ENCODE measurements around the gene WWOX. TPM values are rescaled to one million over a fixed set of nuclear protein-coding genes. Genes with fewer than 3 reads are reported as not detected.

WWOX gene
- total and polyA plus RNA-seq, 2 donors (not counting 3 experiments of a cell fraction or from before 2014, with no cell fraction given) = 6.2 to 12.5 TPM

DNA sequence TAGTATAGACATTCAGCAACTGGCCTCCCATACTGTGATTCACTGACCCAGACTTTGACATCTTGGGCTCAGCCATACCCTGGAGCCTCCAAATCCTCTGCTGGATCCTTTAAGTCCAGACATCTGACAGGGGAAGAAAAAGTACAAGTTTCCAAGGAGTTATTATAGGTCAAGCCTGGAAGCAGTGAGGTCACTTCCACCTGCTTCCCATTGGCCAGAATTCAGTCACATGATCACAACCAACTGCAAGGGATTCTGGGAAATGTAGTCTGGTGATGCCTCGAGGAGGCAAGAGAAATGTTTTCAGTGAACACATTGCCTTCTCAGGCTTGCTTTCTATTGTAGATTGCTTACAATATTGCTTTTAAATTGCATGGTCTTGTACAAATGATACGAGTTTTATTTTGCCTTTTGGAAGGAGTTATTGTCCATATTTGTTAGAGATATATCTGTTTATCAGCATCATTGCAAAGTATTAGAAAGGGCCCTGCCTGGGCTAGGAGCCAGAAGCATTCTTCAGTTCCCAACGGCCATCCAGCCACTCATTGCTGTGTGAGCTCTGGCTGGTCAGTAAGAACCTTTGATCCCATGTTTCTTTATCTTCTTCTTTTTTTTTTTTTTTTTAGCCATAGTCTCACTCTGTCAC lies 696.9 kb downstream of the WWOX start:
- ChIA-PET CTCF (no interaction called here), POLR2A (no interaction called here)
- TF ChIP-seq EZH2 (IDR thresholded peaks at IDR 0.05; ENCODE audit: borderline replicate concordance, low read depth, low read length, severe bottlenecking) (no peak), MYC (IDR thresholded peaks at IDR 0.05; ENCODE audit: low read depth, low read length) (no peak), JUN (IDR thresholded peaks at IDR 0.05; ENCODE audit: borderline replicate concordance, insufficient read depth, insufficient read length, low read depth) (no peak), POLR2AphosphoS5 (IDR thresholded peaks at IDR 0.05; ENCODE audit: insufficient read depth, low read depth, low read length) (no peak), GATA2 (IDR thresholded peaks at IDR 0.05; ENCODE audit: insufficient read depth, insufficient read length, low read depth, low read length) (no peak), POLR2A (IDR thresholded peaks at IDR 0.05; ENCODE audit: low read depth, low read length) (no peak), FOS (IDR thresholded peaks at IDR 0.05; ENCODE audit: borderline replicate concordance, insufficient read depth, low read length) (no peak)
- TF ChIP-seq, protein P1, sequence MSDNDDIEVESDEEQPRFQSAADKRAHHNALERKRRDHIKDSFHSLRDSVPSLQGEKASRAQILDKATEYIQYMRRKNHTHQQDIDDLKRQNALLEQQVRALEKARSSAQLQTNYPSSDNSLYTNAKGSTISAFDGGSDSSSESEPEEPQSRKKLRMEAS (IDR thresholded peaks at IDR 0.05; ENCODE audit: insufficient read depth, insufficient read length) = no peak
- TF ChIP-seq, protein P2, sequence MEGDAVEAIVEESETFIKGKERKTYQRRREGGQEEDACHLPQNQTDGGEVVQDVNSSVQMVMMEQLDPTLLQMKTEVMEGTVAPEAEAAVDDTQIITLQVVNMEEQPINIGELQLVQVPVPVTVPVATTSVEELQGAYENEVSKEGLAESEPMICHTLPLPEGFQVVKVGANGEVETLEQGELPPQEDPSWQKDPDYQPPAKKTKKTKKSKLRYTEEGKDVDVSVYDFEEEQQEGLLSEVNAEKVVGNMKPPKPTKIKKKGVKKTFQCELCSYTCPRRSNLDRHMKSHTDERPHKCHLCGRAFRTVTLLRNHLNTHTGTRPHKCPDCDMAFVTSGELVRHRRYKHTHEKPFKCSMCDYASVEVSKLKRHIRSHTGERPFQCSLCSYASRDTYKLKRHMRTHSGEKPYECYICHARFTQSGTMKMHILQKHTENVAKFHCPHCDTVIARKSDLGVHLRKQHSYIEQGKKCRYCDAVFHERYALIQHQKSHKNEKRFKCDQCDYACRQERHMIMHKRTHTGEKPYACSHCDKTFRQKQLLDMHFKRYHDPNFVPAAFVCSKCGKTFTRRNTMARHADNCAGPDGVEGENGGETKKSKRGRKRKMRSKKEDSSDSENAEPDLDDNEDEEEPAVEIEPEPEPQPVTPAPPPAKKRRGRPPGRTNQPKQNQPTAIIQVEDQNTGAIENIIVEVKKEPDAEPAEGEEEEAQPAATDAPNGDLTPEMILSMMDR (IDR thresholded peaks at IDR 0.05; ENCODE audit: extremely low read depth in 1 of 2, insufficient read depth in 1 of 2, low read depth in 1 of 2, low read length in 2 of 2) = no peak
- DNase-seq (ENCODE audit: low read depth, low spot score) (no peak), FAIRE-seq (no peak)
- intact Hi-C loops (cut with micrococcal nuclease) = no loop called here
- Histone ChIP-seq H3K9me1 (replicated peaks; ENCODE audit: control insufficient read depth, extremely low read depth, insufficient read depth, low read length) (no peaks in the 10 kb centered on the region), H2AFZ (ENCODE audit: low read depth, low read length) (no peak overlapping the region), H3K36me3 (ENCODE audit: control insufficient read depth in 2 of 2, extremely low read depth in 1 of 2, insufficient read depth in 2 of 2, low read length in 2 of 2) (no peaks in the 10 kb centered on the region), H3K79me2 (ENCODE audit: control insufficient read depth, insufficient read depth, low read length) (no peaks in the 10 kb centered on the region), H3K4me1 (ENCODE audit: control insufficient read depth, extremely low read depth, insufficient read depth, low read length) (no peaks in the 10 kb centered on the region), H3K9ac (replicated peaks; ENCODE audit: extremely low read depth, insufficient read depth, low read length) (no peak overlapping the region), H3K27ac (ENCODE audit: insufficient read depth, low read depth, low read length) (no peak overlapping the region), H4K20me1 (replicated peaks; ENCODE audit: control insufficient read depth, extremely low read depth, insufficient read depth, low read length) (no peaks in the 10 kb centered on the region), H3K9me3 (replicated peaks; ENCODE audit: control insufficient read depth, insufficient read depth, low read length) (peaks cover 3% of the 10 kb centered on the region), H3K27me3 (ENCODE audit: control insufficient read depth in 2 of 2, insufficient read depth in 2 of 2, low read length in 2 of 2) (no peaks in the 10 kb centered on the region), H3K4me2 (ENCODE audit: insufficient read depth, low read length) (no peak overlapping the region), H3K4me3 (replicated peaks in 1 of 3; ENCODE audit: insufficient read depth in 1 of 3, low read depth in 1 of 3, low read length in 3 of 3) (no peak overlapping the region)
- dilution Hi-C loops (cut with MboI; ENCODE audit: extremely low pct_ligation_motif_present, low sequenced_read_pairs) = no loop called here
- BruUV-seq (replicated peaks) = no TSS peak
